ENCODE measurements around the gene KIAA0232.

- no peak for TF ChIP-seq POLR2AphosphoS5 (IDR thresholded peaks at IDR 0.05)
- no peak for TF ChIP-seq POLR2A (IDR thresholded peaks at IDR 0.05)
- TF ChIP-seq CTCF (IDR thresholded peaks at IDR 0.05 in 8 of 11, conservative IDR thresholded peaks at IDR 0.05 in 3 of 11), result no peak
These were observed 106.1 kb downstream of the KIAA0232 start for GRCh38 chr4:6888506-6889071.
